ENCODE results near the gene MAP3K21.

The MAP3K21 gene

DNA sequence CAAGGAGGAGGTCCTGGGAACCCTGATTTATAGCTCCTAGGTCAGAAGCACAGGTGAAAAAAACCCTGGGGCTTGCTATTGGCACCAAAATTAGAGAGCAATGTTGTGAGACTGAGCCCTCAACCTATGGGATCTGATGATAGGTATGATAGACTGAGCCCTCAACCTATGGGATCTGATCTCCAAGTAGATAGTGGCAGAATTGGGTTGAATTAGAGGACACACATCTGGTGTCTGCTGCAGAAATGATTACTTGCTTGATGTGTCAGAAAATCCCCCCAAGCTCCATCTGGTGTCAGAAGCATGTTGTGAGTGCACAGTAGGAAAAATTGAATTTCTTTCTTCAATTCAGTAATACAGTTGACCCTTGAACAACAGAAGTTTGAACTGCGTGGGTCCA, 62.4 kb downstream of the MAP3K21 start:
- DNase-seq (ENCODE audit: low spot score) = no peak

DNA sequence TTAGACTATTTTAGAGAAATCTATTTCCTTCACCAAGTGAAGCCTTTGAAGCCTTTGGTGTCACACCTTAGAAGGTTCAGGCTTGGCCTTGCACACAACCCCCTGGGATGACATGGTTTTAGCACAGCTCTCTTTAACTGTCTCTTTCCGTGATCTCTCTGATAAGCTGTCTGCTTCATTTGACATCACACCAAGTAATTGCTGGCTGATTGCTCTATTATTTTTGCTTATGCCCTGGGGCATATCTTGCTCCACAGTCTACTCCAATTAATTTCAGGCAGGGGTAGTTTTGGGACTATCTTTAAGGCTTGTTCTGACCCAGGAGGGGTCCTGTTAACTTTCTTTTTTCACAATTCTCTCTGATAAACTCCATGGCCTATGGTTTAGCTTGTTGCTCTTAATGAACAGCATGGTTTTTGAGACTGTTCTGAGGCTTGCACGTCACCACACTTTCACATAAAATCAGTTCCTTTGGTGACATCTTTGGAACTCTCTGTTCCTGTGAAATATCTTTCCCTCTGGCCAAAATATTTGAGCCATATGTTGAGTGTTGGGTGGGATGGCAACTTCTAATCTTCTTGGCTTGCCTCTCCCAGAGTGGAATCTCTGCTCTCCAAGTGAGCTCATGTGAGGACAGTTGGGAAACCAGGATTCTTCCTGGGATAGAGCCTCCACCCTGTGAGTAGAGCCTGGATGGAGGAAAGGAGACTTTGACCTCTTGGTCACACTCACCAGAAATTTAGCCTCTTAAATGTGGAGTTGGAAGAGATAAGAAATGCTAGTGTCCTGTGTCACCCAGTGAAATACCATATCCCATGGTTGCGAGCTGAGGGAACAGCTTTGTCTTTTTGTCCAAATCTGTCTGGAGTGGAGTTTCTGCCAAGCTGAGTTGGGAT, 63.6 kb downstream of the MAP3K21 start:
- no peak for DNase-seq (ENCODE audit: low spot score)

DNA sequence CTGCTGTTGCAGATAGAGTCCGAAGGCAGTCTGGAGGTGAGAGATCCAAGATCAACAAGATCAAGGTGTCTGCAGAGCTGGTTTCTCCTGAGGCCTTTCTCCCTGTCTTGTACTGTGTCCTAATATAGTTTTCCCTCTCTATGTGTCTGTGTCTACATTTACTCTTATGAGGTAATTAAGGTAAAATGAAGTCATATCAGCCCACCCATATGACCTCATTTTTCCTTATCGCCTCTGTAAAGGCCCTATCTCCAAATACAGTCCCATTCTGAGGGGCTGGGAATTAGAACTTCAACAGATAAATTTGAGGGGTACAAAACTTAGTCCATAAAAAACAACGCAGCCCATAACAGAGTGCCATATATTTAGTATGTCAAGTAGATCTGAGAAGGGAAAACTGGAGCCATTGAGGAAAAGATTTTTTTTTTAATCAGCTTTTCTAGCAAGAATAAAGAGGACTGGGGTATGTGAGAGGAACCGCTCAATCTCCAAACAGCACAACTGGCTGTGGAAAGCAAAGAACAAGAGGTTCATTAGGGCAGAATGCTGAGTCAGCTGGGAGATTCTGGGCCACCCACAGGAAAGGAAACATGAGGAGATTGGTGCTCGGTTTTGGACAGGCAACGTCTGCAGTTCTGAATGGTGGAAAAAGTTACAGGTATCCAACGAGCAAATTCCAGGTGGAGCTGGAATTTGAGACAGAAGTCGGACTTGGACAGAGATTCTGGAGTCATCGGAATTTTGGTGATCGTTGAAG, 65.7 kb downstream of the MAP3K21 start:
- no peak for DNase-seq (ENCODE audit: low spot score)

DNA sequence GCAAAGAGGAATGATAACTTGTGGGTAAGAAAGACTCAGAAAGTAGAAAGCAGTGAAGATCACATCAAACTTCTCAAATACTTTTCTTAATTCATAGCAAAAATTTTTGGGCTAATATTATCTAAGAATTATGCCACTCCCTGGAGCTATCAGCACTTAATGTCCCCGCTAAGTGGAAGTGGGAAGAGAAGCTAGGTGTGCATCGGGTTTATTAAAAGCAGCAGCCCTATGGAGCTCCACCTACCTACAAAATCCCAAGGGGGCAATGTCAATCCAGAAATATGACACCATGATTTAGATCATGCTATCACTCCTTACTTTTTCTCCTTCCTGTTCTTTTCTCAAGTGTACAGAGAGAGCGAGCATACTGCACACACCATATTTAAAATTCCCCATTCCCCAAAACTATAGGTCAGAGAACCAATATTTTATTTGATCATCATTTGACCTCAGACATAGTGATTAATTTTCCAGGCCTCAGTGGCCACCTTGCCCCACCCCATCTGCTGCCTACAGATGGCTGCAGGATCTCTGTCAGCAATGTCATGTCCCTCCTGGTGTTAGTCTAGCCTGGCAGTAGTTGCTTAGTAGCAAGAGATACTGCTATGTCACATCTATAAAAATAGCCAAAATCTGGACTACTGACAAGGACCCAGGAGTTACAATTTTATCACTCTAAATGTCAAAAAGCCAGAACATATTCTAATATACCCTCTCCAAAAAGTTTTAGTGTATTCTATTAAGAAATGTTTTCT, 66.6 kb downstream of the MAP3K21 start:
- no peak for DNase-seq (ENCODE audit: low spot score)

DNA sequence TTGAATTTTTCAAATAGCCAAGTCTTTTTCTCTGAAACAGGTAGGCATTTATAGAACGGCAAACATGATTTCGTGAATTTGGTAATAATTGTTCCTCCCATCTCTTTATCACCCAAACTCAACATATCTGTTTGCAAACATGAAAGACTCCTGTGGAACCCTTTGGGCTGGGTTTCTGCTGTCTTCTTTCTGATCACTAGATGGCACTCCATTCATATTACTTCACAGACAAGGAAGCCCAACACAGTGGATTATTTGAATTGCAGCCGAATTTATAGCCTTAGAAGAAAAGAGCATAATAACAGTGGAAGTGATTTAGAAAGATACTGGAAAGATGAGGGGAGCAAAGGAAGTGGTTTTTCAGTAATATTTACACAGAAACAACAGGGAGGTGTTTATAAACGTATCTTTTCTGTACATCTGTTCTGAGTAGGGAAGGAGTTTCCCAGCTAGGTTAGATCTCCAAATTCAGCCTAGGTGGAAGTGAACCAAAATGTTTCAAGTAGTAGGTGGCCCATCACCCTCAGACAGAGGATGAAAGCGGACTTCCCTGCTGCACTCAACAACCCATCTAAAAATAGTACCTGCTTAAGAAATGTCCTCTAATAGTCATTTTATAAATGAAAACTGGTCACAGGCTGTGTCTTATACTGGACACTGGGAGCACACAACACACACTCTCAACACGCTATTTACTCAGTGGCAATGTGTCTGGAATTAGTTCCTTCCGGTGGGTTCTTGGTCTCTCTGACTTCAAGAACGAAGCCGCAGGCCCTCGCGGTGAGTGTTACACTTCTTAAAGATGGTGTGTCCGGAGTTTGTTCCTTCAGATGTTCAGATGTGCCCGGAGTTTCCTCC, 67.6 kb downstream of the MAP3K21 start:
- DNase-seq (ENCODE audit: low spot score) = peak; percentile 62

DNA sequence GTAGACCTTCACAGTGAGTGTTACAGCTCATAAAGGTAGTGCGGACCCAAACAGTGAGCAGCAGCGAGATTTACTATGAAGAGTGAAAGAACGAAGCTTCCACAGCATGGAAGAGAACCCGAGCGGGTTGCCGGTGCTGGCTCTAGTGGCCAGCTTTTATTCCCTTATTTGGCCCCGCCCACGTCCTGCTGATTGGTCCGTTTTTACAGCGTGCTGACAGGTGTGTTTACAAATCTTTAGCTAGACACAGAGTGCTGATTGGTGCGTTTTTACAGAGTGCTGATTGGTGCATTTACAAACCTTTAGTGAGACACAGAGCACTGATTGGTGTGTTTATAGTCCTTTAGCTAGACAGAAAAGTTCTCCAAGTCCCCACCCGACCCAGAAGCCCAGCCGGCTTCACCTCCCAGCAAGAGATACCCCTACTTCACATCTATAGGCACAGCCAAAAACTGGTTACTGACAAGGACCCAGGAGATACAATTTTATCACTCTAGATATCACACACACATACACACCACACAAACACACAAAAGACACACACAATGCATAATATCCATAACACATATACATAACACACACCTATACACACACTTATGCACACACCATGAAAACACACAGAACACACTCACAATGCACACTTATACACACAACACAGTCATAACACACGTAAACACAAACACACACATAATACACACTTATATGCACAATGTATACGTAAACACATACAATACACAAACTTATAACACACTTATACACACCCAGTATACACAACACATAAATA, 68.5 kb downstream of the MAP3K21 start:
- DNase-seq (ENCODE audit: low spot score) = no peak

DNA sequence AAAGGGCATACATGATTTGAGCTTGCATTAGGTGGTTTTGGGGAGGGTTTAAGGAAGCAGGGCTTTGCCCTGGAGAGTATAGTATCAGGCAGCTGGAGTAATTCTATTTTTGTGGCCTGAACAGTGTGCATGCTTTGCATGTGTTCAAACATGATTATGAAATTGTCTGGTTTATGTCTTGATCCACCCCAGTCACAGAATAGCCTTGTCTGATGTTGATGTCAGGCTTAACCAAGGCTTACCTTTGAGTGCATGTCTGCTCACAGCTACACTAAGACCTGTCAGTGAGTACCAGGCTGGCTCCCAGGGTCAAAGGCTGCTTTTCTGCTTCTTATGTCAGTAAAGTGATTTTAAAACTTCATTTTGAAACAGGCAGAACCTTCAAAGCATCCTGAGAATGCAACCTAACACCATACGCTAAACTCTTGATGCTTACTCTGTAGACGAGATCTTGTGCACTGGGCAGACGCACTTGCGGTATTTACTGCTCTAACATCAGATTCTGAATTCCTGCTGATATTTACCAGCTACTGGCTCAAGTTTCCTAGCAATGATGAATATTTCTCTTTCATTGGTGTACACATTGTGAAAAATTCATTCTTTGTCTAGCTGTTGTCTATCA, 78.9 kb downstream of the MAP3K21 start:
- no peak for DNase-seq (ENCODE audit: low spot score)

DNA sequence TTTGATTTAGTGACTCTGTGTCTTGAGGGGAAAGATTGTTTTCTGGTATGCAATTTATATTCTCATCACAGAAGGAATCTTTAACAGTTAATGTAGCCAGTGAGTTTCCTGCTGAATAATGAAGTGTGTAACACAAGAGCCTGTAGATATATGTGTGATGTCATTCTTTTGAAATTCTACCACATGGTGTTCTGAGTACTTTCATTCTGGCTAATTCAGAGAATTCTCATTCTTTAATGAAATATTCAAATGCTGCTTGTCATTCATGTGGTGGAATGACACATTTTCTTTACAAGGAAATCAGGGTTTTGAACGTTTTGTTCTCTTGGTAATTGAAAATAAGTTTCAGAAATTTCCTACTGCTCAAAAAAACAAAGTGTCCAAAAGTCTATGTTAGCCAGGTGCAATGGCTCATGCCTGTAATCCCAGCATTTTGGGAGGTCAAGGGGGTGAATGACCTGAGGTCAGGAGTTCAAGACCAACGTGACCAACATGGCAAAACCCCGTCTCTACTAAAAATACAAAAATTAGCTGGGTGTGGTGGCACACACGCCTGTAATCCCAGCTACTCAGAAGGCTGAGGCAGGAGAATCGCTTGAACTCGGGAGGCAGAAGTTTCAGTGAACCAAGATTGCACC, 79.6 kb downstream of the MAP3K21 start:
- DNase-seq (ENCODE audit: low spot score) = no peak

DNA sequence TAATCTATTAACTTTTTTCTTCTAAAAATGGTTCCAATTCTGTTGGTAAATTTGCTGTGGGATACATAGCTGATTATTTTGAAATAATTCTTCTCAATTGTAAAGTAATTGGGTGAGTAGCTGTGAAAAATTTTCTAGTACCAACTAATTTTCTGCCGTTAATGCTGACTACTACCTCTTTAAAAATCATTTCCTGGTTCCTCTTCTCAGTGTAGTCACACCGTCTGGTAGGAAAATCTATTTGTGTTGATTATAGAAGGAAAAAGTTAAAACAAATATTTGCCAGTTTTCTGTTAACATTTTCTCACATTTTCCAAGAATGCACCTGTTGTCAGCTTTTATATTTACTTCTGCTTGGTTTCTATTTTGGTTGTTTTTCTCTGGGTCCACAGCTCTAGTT, 82.0 kb downstream of the MAP3K21 start:
- no peak for DNase-seq (ENCODE audit: low spot score)

DNA sequence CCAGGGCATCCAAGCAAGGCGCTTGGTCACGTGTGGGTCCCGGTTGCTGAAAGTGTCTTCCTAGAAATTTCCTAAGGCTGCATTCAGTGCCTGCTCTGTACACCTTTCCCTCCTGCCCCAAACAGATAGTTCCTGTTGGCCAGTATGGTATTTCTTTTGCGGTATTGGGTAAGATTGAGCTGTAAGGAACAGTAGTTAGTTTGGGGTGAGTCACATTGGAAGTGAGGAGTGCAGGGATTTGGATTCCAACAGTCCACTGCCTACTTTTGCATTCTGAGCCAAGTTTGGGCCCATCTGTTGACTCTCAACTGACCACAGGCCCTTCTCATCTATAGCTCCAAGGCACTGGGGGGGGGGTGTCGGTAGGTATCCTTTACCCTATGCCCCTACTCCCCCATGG, 83.4 kb downstream of the MAP3K21 start:
- no peak for DNase-seq (ENCODE audit: low spot score)

DNA sequence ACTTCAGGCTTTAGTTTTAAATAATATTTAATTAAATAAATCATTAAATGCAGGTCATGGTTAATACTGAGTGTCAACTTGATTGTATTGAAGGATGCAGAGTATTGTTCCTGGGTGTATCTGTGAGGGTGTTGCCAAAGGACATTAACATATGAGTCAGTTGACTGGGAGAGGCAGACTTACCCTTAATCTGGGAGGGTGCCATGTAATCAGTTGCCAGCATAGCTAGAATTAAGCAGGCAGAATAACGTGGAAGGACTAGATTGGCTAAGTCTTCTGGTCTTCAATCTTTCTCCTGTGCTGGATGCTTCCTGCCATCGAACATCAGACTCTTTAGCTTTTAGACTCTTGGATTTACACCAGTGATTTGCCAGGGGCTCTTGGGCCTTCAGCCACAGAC, 85.3 kb downstream of the MAP3K21 start:
- DNase-seq (ENCODE audit: low spot score) = no peak

DNA sequence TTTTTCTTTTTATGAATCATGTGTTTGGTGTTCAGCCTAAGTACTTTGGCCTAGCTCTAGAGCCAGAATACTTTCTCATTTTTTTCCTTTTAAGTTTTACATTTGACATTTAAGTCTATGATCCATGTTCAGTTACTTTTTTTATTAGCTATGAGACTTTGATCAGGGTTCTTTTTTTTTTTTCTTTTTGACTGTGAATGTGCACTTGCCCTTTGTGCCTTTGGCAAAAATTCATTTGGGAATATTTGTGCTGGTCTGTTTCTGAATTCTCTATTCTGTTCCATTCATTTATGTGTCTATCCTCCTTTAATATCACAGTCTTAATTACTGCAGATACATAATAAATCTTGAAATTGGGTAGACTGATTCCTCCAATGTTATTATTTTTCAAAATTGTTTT, 93.8 kb downstream of the MAP3K21 start:
- no peak for DNase-seq (ENCODE audit: low spot score)

DNA sequence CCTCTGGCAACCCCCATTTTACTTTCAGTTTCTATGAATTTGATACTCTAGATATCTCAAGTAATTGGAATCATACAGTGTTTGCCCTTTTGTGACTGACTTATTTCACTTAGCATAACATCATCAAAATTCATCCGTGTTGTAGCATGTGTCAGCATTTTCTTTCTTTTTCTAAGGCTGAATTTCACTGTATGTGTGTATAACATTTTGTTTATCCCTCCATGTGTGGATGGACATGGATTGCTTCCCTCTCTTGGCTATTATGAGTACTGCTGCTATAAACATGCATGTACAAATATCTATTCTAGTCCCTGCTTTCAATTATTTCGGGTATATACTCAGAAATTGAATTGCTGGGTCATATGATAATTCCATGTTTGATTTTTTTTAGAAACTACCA, 97.3 kb downstream of the MAP3K21 start:
- DNase-seq (ENCODE audit: low spot score) = no peak

DNA sequence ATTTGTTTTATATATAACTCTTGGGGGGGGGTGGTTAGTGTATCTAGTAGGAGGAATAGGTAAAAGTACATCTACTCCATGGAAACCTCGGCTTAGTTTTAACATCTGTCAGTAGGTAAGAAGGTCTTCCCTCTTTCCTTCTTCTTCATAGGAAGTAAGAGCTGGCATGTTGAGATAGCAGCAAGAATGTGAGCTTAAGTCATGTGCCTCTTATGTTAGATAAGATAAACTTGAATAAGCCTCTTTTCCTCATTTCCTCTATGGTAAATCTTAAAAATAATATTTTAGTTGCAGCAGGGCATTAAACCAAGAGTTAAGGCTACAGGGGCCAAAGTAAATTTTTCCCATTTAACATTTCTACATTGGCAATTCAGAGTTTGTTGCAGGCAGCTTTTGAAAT, 100.4 kb downstream of the MAP3K21 start:
- no peak for DNase-seq (ENCODE audit: low spot score)

DNA sequence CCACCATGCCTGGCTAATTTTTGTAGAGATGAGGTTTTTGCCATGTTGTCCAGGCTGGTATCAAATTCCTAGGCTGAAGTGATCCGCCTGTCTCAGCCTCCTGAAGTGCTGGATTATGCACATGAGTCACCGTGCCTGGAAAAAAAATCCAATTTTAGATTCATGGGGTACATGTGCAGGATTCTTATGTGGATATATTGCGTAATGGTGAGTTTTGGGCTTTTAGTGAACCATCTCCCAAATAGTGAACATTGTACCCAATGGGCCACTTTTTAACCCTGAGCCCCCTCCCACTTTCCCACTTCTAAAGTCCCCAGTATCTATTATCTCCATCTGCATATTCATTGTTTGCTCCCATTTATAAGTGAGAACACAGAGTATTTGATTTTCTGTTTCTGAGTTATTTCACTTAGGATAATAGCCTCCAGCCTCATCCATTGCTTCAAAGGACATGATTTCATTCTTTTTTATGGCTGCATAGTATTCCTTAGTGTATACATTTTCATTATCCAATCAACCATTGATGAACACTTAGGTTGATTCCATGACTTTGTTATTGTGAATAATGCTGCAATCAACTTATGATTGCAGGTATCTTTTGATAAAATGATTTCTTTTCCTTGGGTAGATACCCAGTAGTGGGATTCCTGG, 104.4 kb downstream of the MAP3K21 start:
- no peak for DNase-seq (ENCODE audit: low spot score)

DNA sequence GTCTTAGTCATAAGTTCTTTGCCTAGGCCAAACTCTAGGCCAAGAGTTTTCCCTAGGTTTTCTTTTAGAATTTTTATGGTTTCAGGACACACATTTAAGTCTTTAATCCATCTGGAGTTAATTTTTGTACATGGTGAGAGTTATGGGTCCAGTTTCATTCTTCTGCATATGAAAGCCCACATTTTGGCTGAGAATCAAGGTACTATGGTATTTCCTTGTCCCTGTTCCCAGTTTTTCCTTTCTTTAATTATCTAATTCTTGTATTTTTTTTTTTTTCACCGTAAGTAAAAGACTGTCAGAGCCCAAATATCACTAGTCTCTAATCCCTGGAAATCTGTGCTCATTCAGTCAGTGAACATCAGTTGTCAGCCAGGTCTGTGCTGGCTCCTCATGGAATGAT, 105.4 kb downstream of the MAP3K21 start:
- no peak for DNase-seq (ENCODE audit: low spot score)

DNA sequence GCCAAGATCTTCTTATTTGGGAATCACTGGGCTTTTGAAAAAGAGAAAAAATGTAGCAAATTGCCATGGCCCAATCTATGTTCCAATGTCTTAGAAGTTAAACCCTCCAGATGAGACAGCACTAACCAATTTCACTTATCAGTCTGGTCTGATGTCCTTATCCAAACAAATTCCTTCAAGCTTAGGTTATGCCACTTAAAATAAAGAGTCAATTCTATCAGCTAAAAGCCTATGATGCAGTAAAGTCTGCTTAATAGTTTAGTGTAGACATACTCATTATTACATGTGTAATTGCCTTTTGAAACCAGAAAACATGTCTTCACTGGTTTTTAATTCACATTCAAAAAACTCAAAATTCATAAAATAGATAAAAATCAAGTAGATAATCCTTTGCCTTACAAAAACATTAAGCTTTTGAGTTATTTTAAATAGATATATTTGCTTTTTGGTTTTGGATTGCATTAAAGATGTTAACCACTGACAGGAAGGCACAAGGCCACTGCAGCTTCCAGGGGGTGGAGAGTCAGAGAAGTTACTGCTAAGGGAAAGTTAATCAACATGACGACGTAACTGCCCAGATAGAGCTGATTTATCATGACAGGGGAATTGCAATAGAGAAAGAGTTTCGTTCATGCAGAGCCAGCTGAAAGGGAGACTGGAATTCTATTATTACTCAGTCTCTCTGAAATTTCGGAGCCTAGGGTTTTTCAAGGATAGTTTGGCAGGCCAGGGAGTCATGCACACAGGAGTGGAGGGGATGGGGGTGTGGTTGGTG, 106.1 kb downstream of the MAP3K21 start:
- DNase-seq (ENCODE audit: low spot score) = no peak

Data from AG08395 (cell line).